ENCODE measurements around the gene ZNF829. TPM values are rescaled to one million over a fixed set of nuclear protein-coding genes. Genes with fewer than 3 reads are reported as not detected.
A peak's percentile ranks its signal among the peaks of the same experiment; 100 is the strongest.

Gene ZNF829
- total RNA-seq, 2 donors from 2014 or later, result 3.2 to 3.3 TPM

DNA sequence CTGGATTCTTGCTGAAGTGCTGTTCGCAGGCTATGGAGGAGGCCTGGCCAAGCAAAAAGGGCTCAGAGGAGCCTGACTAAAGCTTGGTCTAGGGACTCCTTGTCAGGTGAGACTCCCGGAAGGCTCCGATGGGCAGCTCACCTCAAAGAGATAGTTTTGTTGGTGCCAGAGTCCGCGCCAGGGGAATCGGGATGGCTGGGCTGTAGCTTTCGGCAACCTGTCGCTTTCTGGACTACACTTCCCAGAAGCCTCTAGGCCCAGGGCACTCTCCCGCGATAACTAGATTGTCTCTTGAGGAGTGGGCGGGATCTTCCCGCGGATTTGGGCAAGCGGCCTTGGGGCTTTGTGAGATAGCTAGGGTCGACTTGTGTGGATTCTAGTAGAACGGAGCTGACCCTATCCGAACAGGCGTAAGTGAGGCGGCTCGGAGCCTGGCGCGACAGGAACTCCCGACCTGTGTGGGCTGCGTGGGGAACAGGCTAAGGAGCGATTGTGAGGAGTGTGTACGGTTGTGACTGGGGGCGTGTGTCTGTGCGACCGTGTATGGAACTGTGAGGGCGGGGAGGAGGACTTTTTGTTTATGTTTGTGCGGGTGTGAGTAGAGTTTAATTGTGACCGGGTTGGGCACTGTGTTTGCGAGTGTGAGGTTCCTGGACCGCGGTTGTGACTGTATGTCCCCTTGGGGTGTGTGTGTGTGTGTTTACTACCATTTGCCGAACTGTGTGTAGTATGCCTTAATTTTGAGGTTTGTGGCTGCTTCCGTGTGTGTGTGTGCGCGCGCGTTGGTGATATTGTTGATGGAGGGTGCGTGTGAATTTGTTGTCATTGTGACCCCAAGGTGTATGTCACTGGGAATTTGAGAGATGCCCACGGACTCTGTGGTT lies 65.3 kb downstream of the ZNF829 start, which contains the start of gene ZNF345:
Gene ZNF345 (plus strand): TSS at position 318 of the 884 bp plus-strand sequence. CDS start 25,955 bp downstream, outside the sequence.
- WGBS, result under 1% methylated on average over 43 of the region's 43 CpGs
- TF ChIP-seq POLR2A (IDR thresholded peaks at IDR 0.05) (peak; percentile 36), POLR2AphosphoS5 (IDR thresholded peaks at IDR 0.05) (peak; percentile 87)
- TF ChIP-seq, protein P1, sequence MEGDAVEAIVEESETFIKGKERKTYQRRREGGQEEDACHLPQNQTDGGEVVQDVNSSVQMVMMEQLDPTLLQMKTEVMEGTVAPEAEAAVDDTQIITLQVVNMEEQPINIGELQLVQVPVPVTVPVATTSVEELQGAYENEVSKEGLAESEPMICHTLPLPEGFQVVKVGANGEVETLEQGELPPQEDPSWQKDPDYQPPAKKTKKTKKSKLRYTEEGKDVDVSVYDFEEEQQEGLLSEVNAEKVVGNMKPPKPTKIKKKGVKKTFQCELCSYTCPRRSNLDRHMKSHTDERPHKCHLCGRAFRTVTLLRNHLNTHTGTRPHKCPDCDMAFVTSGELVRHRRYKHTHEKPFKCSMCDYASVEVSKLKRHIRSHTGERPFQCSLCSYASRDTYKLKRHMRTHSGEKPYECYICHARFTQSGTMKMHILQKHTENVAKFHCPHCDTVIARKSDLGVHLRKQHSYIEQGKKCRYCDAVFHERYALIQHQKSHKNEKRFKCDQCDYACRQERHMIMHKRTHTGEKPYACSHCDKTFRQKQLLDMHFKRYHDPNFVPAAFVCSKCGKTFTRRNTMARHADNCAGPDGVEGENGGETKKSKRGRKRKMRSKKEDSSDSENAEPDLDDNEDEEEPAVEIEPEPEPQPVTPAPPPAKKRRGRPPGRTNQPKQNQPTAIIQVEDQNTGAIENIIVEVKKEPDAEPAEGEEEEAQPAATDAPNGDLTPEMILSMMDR (IDR thresholded peaks at IDR 0.05), result no peak
- Histone ChIP-seq H3K27ac (peak within 1 kb of the TSS; percentile 87 to 90), H3K4me3 (peak within 1 kb of the TSS; percentile 56 to 70), H3K27me3 (replicated peaks; ENCODE audit: insufficient read depth) (no peaks in the 10 kb centered on the region), H3K9me3 (no peaks in the 10 kb centered on the region), H3K36me3 (no peaks in the 10 kb centered on the region), H3K4me1 (replicated peaks) (no peaks in the 10 kb centered on the region)
- peak; percentile 93 for DNase-seq (ENCODE audit: low spot score)
- intact Hi-C loops (cut with DNase I), result loop anchor here (1.0 to 5.0 kb wide), 3 partner anchors 66 to 184 kb away; partner anchors contain the start of genes ZNF461, ZNF568 and ZNF829

DNA sequence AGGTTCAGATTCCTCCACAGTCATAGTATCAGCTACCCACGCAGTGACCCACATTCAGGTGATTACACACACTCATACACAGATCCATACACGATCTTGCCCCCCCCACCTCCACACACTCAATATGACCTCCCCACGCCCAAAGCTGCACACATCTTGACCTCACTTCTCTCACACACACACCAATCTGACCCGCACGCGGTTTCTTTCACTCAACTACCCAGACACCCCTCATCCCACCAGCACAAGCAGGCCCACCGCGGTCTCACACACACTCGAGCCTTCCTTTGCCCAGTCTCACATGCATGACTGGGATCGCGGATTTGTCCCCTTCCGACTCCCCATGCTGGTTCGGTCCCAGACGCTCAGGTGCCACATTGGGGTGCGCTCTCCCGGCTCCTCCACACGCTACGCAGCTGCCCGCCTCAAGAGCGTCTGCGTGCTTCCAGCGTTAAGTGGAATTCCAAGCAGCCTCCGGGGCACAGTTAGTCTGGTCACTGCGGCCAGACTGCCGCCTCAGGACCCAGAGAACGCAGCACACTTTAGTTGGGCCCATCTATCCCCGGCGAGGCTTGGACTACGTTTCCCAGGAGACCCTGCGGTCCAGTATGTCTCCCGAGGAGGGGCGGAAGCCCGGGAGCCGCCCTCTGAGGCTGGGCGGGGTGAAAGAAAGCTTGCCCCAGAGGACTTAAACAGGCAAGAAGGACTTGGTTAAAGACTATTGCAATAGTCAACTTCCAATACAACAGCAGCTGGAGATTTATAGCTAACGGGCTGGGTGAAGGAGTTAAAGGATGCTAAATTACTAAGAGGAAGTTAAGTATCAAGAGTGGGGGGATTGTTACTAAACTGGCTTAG lies 66.2 kb downstream of the ZNF829 start:
- Histone ChIP-seq H3K4me3 (peak overlapping the region; percentile 56 to 70), H3K27ac (peak overlapping the region; percentile 87 to 90), H3K9me3 (no peaks in the 10 kb centered on the region), H3K36me3 (no peaks in the 10 kb centered on the region), H3K27me3 (replicated peaks; ENCODE audit: insufficient read depth) (no peaks in the 10 kb centered on the region), H3K4me1 (replicated peaks) (no peaks in the 10 kb centered on the region)
- intact Hi-C loops (cut with DNase I), result loop anchor here (1.0 to 5.0 kb wide), 4 partner anchors 67 to 617 kb away; partner anchors contain the start of genes ZNF461, ZNF568, ZNF569 and ZNF570
- WGBS, result under 1% methylated on average over 35 of the region's 36 CpGs
- TF ChIP-seq POLR2AphosphoS5 (IDR thresholded peaks at IDR 0.05) (peak; percentile 83), POLR2A (IDR thresholded peaks at IDR 0.05) (peak; percentile 6)
- TF ChIP-seq, protein P1 (IDR thresholded peaks at IDR 0.05), result no peak
- DNase-seq (ENCODE audit: low spot score), result peak; percentile 89

DNA sequence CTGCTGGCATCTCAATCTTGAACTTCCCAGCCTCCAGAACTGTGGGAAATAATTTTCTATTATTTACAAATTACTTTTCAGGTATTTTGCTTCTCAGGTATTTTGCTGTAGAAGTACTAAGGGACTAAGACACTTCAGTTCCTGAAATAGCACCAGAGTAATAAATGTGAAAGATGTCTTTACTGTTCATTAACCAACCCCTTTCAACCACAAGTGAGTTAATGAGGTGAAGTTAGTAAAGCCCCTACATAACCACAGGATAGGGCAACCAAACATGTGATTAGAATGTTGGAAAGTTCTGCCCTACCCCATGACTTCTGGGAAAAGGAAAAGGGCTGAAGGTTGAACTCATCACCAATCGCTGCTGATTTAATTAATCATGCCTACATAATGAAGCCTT lies 68.1 kb downstream of the ZNF829 start:
- H3K9me3 ChIP-seq, result no peaks in the 10 kb centered on the region
- H3K36me3 ChIP-seq, result no peaks in the 10 kb centered on the region
- no peak overlapping the region for H3K4me3 ChIP-seq
- intact Hi-C loops (cut with DNase I), result loop anchor here (5.0 kb wide), 1 partner anchor 619 kb away; the partner anchor contains the start of genes ZNF569 and ZNF570
- no peaks in the 10 kb centered on the region for H3K4me1 ChIP-seq (replicated peaks)
- DNase-seq (ENCODE audit: low spot score), result no peak
- WGBS, result 89% methylated on average over 1 of the region's 1 CpG
- TF ChIP-seq, protein P1 (IDR thresholded peaks at IDR 0.05), result no peak
- TF ChIP-seq POLR2A (IDR thresholded peaks at IDR 0.05) (no peak), POLR2AphosphoS5 (IDR thresholded peaks at IDR 0.05) (no peak)
- H3K27me3 ChIP-seq (replicated peaks; ENCODE audit: insufficient read depth), result no peaks in the 10 kb centered on the region
- H3K27ac ChIP-seq, result no peak overlapping the region

DNA sequence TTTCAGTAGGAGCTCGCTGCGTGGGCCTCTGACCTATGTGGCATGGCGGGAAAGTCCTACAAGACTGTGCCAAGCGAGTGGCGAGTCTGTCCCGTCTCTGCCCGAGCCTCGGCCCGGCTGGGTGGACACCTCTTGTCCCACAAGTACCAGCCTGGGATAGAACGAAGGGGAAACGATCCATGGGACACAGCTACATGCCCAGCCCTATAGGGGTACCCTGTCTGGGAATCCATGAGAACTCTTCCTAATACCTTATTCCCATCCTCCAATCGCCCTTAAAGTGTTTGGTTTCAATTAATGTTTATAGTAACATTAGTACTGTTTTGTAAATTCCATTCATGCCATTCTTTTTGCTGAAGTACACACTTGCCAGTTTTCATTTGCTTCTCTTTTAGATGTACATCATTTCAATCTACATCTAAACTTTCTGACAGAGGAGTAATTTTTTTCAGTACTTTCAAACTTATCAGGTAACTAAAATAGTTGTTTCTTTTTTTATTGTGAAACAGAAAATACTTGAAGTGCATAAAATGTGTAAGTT lies 77.2 kb downstream of the ZNF829 start:
- DNase-seq (ENCODE audit: low spot score), result no peak

More for the DNA sequence above, 77.2 kb downstream of the ZNF829 start:
- TF ChIP-seq, protein P1 (IDR thresholded peaks at IDR 0.05), result no peak
- no peak for TF ChIP-seq POLR2AphosphoS5 (IDR thresholded peaks at IDR 0.05)
- TF ChIP-seq POLR2A (IDR thresholded peaks at IDR 0.05), result no peak
- Histone ChIP-seq H3K36me3 (no peaks in the 10 kb centered on the region), H3K27me3 (replicated peaks; ENCODE audit: insufficient read depth) (no peaks in the 10 kb centered on the region), H3K4me3 (peak overlapping the region; percentile 68 to 69), H3K4me1 (replicated peaks) (no peaks in the 10 kb centered on the region), H3K9me3 (no peaks in the 10 kb centered on the region), H3K27ac (peak overlapping the region; percentile 84 to 87)
- WGBS, result 18% methylated on average over 12 of the region's 12 CpGs
- intact Hi-C loops (cut with DNase I), result no loop called here

Small RNAs within 50 kb of the gene (small RNA-seq; reads per million reads assigned to genes)
- 0 reads per million in 2 donors for gene RF00019

Other genes with a start within 250 kb of the ZNF829 start
- 10 to 100 TPM in 1 of 2 donors, 1 to 10 TPM in 1; 8.3 to 10.3 TPM for gene ZNF461, start 249.5 kb downstream of the ZNF829 start, total RNA-seq
- 10 to 100 TPM; 10.4 to 10.9 TPM for gene ZNF567, start 228.7 kb downstream of the ZNF829 start, total RNA-seq
- 1 to 10 TPM; 2.4 to 10.0 TPM for gene ZNF850, start 143.5 kb downstream of the ZNF829 start, total RNA-seq
- gene ZNF790, start 77.9 kb downstream of the ZNF829 start, total RNA-seq, result 10 to 100 TPM in 1 of 2 donors, 1 to 10 TPM in 1; 5.5 to 13.3 TPM
- gene ZNF345, start 65.4 kb downstream of the ZNF829 start, total RNA-seq, result 10 to 100 TPM in 1 of 2 donors, 1 to 10 TPM in 1; 4.1 to 12.6 TPM
- 10 to 100 TPM in 1 of 2 donors, 1 to 10 TPM in 1; 9.2 to 14.1 TPM for gene ZNF568, start within 50 bp of the ZNF829 start, total RNA-seq
- gene ZNF420, start 162.1 kb upstream of the ZNF829 start, total RNA-seq, result 10 to 100 TPM in 1 of 2 donors, 1 to 10 TPM in 1; 4.8 to 10.7 TPM